Measurements from ENCODE around the gene MTIF2. TPM values are rescaled to one million over a fixed set of nuclear protein-coding genes. Genes with fewer than 3 reads are reported as not detected.

MTIF2 gene
- total RNA-seq, 4 donors from 2014 or later, result 16.1 to 22.6 (median 21.0) TPM

GRCh38 chr2:55302241-55302640 is 33.2 kb upstream of the MTIF2 start:
- WGBS, result 95% methylated on average over 3 of the region's 3 CpGs
- TF ChIP-seq EP300 (IDR thresholded peaks at IDR 0.05) (no peak), CTCF (IDR thresholded peaks at IDR 0.05) (no peak), POLR2A (IDR thresholded peaks at IDR 0.05; ENCODE audit: low read depth) (no peak), POLR2AphosphoS5 (IDR thresholded peaks at IDR 0.05) (no peak)
- Histone ChIP-seq H3K36me3 (peaks cover 0 to 27% (median 13%) of the 10 kb centered on the region in 4 donors), H3K4me3 (no peak overlapping the region), H3K27me3 (no peaks in the 10 kb centered on the region), H3K27ac (replicated peaks in 1 of 4) (no peak overlapping the region), H3K9me3 (no peaks in the 10 kb centered on the region), H3K4me1 (no peaks in the 10 kb centered on the region)
- no peak for DNase-seq (ENCODE audit: extremely low spot score)
- intact Hi-C loops (cut with DNase I), result no loop called here

GRCh38 chr2:55301277-55301676 is 32.2 kb upstream of the MTIF2 start:
- DNase-seq (ENCODE audit: extremely low spot score), result no peak

GRCh38 chr2:55296393-55296792 is 27.4 kb upstream of the MTIF2 start:
- Histone ChIP-seq H3K27me3 (no peaks in the 10 kb centered on the region), H3K4me3 (no peak overlapping the region), H3K27ac (replicated peaks in 1 of 4) (no peak overlapping the region), H3K4me1 (peaks cover 1 to 7% (median 4%) of the 10 kb centered on the region in 4 donors), H3K9me3 (no peaks in the 10 kb centered on the region), H3K36me3 (peaks cover 5 to 18% (median 10%) of the 10 kb centered on the region in 4 donors)
- DNase-seq (ENCODE audit: extremely low spot score), result no peak
- intact Hi-C loops (cut with DNase I), result no loop called here
- no peak for TF ChIP-seq CTCF (IDR thresholded peaks at IDR 0.05)
- no peak for TF ChIP-seq POLR2AphosphoS5 (IDR thresholded peaks at IDR 0.05)
- TF ChIP-seq POLR2A (IDR thresholded peaks at IDR 0.05; ENCODE audit: low read depth), result no peak
- no peak for TF ChIP-seq EP300 (IDR thresholded peaks at IDR 0.05)

More at GRCh38 chr2:55301277-55301676, 32.2 kb upstream of the MTIF2 start:
- H3K27me3 ChIP-seq, result no peaks in the 10 kb centered on the region
- TF ChIP-seq CTCF (IDR thresholded peaks at IDR 0.05), result no peak
- TF ChIP-seq POLR2A (IDR thresholded peaks at IDR 0.05; ENCODE audit: low read depth), result no peak
- TF ChIP-seq EP300 (IDR thresholded peaks at IDR 0.05), result no peak
- TF ChIP-seq POLR2AphosphoS5 (IDR thresholded peaks at IDR 0.05), result no peak
- WGBS, result 100% methylated on average over 1 of the region's 1 CpG
- intact Hi-C loops (cut with DNase I), result no loop called here
- H3K4me1 ChIP-seq, result no peaks in the 10 kb centered on the region
- H3K4me3 ChIP-seq, result no peak overlapping the region
- H3K27ac ChIP-seq (replicated peaks in 1 of 4), result no peak overlapping the region
- H3K9me3 ChIP-seq, result no peaks in the 10 kb centered on the region
- H3K36me3 ChIP-seq, result peaks cover 0 to 24% (median 9%) of the 10 kb centered on the region in 4 donors

- H3K9me3 ChIP-seq, result no peaks in the 10 kb centered on the region
- 98% methylated on average over 11 of the region's 12 CpGs for WGBS
- no peak for DNase-seq (ENCODE audit: extremely low spot score)
- intact Hi-C loops (cut with DNase I), result no loop called here
- peak overlapping the region; percentile 87 to 94 (median 88) for H3K27ac ChIP-seq (replicated peaks in 1 of 4)
- TF ChIP-seq POLR2A (IDR thresholded peaks at IDR 0.05; ENCODE audit: low read depth), result no peak
- TF ChIP-seq EP300 (IDR thresholded peaks at IDR 0.05), result no peak
- TF ChIP-seq CTCF (IDR thresholded peaks at IDR 0.05), result no peak
- TF ChIP-seq POLR2AphosphoS5 (IDR thresholded peaks at IDR 0.05), result no peak
- H3K27me3 ChIP-seq, result peaks cover 0 to 11% (median 0%) of the 10 kb centered on the region in 4 donors
- peaks cover 16 to 34% (median 27%) of the 10 kb centered on the region in 4 donors for H3K4me1 ChIP-seq
- H3K36me3 ChIP-seq, result peaks cover 0 to 4% (median 0%) of the 10 kb centered on the region in 4 donors
- peak overlapping the region; percentile 66 to 87 (median 71) for H3K4me3 ChIP-seq
These were observed 14.1 kb upstream of the MTIF2 start for GRCh38 chr2:55283083-55283482.
